GM19397 (cell line): ENCODE data around the gene MBNL2.

Experiments
- ATAC-seq: cut with Tn5 transposase; IDR thresholded peaks from one replicate; pipeline ENCODE4 v1.9.1; 2021; ENCODE audit warnings: mild to moderate bottlenecking, moderate library complexity; ENCODE audit not compliant: unreplicated experiment

Gene MBNL2

GRCh38 chr13:97319113-97319720 lies 97.1 kb downstream of the MBNL2 start:
- no peak for ATAC-seq

- ATAC-seq = no peak
These were observed 99.0 kb downstream of the MBNL2 start for GRCh38 chr13:97321101-97321500.

- ATAC-seq = no peak
These were observed 99.6 kb downstream of the MBNL2 start for GRCh38 chr13:97321616-97322321.

GRCh38 chr13:97322740-97323342 lies 100.7 kb downstream of the MBNL2 start:
- ATAC-seq = no peak

GRCh38 chr13:97324115-97324514 lies 102.0 kb downstream of the MBNL2 start:
- ATAC-seq = no peak

- ATAC-seq = no peak
These were observed 103.6 kb downstream of the MBNL2 start for GRCh38 chr13:97325738-97326137.

- ATAC-seq = no peak
These were observed 105.0 kb downstream of the MBNL2 start for GRCh38 chr13:97327086-97327485.

- ATAC-seq = no peak
These were observed 105.5 kb downstream of the MBNL2 start for GRCh38 chr13:97327506-97328221.

- ATAC-seq = no peak
These were observed 106.2 kb downstream of the MBNL2 start for GRCh38 chr13:97328222-97328790.

- ATAC-seq = no peak
These were observed 107.2 kb downstream of the MBNL2 start for GRCh38 chr13:97329331-97329730.

- ATAC-seq = no peak
These were observed 108.3 kb downstream of the MBNL2 start for GRCh38 chr13:97330448-97330847.

- ATAC-seq = no peak
These were observed 110.6 kb downstream of the MBNL2 start for GRCh38 chr13:97332742-97333141.

GRCh38 chr13:97333983-97334382 lies 111.8 kb downstream of the MBNL2 start:
- no peak for ATAC-seq

- no peak for ATAC-seq
These were observed 112.6 kb downstream of the MBNL2 start for GRCh38 chr13:97334690-97335089.

GRCh38 chr13:97335488-97336134 lies 113.5 kb downstream of the MBNL2 start:
- ATAC-seq = no peak

GRCh38 chr13:97337985-97338499 lies 115.9 kb downstream of the MBNL2 start:
- no peak for ATAC-seq

GRCh38 chr13:97338571-97338970 lies 116.4 kb downstream of the MBNL2 start:
- ATAC-seq = no peak

- no peak for ATAC-seq
These were observed 117.2 kb downstream of the MBNL2 start for GRCh38 chr13:97339019-97339987.

GRCh38 chr13:97339988-97340749 lies 118.0 kb downstream of the MBNL2 start:
- no peak for ATAC-seq
